HTR-8/SVneo (cell line): ENCODE measurements around the gene ATP4A.

Experiments
- DNase-seq: peaks from one replicate; pipeline ENCODE4 v3.0.0; 2011; ENCODE audit warnings: low spot score, mixed read lengths; ENCODE audit not compliant: insufficient read length
- FAIRE-seq: peaks from 2 replicates; lab custom pipeline; 2011; peaks lifted over from hg19 to GRCh38; lab: Jason Lieb, UNC

Gene ATP4A

GRCh38 chr19:35551091-35551810 is 12.2 kb downstream of the ATP4A start:
- no peak for DNase-seq
- no peak for FAIRE-seq

- DNase-seq = no peak
- FAIRE-seq = no peak
These were observed 13.5 kb downstream of the ATP4A start for GRCh38 chr19:35549879-35550523.

- FAIRE-seq (no peak), DNase-seq (peak; percentile 77)
These were observed 14.2 kb downstream of the ATP4A start for GRCh38 chr19:35549174-35549788.

- FAIRE-seq = no peak
- no peak for DNase-seq
These were observed 16.9 kb downstream of the ATP4A start for GRCh38 chr19:35546532-35546931.

GRCh38 chr19:35545855-35546381 is 17.5 kb downstream of the ATP4A start:
- DNase-seq (peak; percentile 35), FAIRE-seq (no peak)

DNA sequence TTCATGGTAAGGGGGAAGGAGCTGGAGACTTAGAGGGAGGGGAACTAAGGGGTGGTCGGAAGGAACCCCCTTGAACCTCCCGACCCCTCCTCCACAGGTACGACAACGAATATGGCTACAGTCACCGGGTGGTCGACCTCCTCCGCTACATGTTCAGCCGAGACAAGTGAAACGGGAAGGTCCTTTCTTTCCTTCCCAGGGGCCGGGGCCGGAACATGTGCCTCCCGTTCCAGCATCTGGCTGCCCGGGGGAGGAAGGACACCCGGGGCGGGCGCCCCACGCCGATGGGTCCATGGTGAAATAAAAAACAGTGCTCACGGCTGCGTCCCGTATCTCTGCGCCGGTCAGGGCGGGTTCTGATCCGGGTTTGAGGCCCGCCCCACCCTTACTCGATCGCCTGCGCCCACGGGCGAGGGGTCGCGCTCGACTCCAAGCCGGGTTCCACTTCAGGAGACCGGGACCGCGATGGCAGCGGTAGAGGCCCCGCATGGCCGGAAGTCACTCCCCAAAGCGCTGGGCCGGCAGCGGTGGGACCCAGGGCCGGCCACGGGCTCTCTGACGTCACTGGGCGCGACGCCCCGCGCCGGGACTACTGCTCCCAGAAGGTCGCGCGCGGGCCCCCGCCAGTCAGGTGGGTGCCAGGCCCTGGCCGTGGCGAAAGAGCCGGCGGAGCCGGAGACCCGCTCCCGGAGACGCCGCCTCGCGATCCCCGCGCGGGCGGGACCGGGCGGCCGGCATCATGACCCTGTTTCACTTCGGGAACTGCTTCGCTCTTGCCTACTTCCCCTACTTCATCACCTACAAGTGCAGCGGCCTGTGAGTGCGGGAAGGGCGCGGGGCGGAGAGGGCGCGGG is 18.2 kb downstream of the ATP4A start, which contains the start of gene TMEM147:
Gene TMEM147 (plus strand): TSS at position 626 of the 854 bp plus-strand sequence. CDS start 114 bp downstream, at position 740.
- DNase-seq (peak; percentile 98), FAIRE-seq (peak; percentile 65)

DNA sequence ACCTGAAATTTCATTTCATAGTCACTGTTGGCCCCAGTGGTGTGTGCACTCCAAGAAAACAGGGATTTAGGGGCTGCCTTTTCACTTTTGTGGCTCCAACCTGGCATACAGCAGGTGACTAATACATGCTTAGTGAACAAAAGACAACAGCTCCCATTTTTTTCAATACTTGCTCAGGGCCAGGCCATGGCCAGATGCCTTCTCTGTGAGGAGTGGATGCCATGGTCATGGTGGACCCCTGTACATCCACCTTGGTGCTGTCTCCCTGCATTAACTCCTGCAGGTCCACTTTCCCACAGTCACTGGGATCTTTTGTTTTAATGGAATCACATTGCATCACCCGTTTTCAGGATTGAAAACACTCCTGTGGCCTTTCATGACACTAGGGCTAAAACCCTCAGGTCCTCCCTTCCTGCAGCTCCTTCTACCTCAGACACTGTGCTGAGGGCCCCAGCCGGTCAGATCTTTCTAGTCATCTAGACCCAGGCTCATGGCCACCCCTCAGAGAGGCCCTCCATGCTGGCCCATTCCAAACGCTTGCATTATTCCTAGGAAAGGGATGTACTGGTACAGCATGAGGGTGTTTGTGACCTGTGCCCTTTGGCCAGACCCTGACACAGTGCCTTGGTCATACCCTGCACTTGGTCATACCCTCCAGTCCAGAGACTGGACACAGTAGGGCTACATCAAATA is 19.2 kb downstream of the ATP4A start:
- FAIRE-seq = no peak
- no peak for DNase-seq

DNA sequence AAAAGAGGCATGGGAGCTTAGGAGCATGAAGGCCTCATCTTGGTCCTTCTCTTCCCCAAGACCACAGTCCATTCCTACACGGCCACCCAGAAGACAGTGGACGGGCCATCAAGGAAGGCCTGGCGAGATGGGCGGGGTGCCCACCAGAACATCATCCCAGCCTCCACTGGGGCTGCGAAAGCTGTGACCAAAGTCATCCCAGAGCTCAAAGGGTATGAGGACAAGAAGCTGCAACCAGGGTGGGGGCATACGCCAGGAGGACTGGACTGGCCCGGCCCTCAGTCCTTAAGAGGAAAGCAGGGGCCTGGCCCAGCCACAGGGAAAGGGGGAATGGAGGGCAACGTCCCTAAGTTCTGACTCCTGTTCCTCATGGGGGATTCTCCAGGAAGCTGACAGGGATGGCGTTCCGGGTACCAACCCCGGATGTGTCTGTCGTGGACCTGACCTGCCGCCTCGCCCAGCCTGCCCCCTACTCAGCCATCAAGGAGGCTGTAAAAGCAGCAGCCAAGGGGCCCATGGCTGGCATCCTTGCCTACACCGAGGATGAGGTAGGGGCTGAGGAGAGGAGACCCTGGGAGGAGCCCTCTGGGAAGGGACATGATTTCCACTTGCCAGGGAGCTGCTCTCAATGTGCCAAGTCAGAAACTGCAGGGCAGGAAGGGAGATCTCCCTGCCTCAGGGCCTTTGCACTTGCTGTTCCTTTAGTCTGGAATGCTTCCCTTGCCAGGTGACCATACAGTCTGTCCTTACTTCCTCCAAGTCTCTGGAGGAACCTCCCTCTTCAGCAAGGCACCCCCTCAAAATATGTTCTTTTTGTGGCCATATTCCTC is 20.0 kb downstream of the ATP4A start:
- FAIRE-seq (no peak), DNase-seq (no peak)

DNA sequence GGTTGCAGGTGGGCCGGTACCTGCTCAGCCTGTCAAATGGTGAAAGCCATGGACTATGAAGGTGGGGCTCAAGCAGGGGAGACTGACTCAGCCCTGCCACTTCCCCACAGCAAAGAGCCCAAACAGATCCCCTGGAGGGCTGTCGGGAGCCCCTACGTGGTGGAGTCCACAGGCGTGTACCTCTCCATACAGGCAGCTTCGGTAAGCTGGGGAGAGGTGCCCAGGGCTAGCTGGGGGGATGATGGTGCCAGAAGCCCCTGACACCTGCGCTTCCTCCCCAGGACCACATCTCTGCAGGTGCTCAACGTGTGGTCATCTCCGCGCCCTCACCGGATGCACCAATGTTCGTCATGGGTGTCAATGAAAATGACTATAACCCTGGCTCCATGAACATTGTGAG is 21.2 kb downstream of the ATP4A start:
- no peak for DNase-seq
- no peak for FAIRE-seq

DNA sequence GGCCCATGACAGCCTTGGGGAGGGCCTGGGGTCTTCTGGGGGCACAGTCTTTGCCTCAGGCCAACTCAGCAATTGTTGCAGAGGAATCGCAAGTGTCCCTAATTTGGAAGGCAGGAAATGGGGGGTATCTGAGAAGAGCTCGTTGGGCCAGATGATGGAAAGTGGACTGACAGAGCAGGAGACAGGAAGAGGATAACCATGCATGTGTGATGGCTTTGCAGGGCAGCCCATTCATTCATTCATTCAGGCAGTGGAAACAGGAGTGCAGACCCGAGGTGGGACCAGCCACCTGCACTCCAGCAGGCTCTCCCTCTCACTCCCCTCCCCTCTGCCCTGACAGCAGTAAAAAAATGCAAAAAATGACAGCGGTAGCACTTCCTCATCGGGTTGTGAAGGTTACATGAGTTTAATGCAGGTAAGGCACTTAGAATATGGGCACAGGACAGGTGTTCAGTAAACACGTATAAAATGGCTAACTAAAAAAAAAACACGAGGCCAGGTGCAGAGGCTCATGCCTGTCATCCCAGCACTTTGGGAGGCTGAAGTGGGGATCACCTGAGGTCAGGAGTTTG is 23.0 kb downstream of the ATP4A start:
- FAIRE-seq = peak; percentile 9
- DNase-seq = no peak

DNA sequence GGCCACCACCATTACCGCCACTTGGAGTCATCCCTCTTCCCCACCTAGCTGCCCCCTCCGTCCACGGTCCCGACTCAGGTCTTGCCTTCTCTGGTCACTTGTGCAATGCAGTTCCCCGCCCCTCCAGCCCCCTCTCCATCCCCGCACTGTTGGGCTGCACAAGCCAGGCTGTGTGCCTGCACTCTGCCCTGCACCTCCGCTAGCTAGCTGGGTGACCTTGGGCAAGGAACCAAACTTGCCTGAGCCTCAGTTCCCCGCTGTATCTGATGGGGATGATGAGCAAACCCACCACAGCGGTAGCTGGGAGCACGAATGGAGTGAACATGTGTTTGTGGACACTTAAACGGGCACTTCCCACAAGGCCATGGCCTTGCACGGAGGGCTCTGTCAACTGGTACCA is 23.6 kb downstream of the ATP4A start:
- DNase-seq (no peak), FAIRE-seq (no peak)

DNA sequence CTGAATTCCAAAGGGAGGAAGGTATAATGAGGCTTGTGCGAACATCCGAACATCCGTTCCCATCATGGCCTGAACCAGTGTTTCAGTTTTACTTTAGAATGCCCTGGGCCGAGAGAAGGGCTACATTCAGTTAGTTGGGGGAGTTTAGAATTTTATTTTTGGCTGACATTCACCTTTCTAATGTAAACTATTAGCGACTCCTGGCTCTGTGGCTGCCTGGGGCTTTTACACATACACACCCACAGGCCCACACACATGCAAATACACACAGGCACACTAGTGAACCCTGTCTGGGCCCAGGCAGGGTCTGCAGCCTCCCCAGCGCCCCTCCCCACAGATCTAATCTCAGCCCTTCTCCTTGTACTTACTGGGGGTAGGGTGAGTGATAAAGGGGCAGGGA is 24.1 kb downstream of the ATP4A start:
- no peak for FAIRE-seq
- DNase-seq = no peak

DNA sequence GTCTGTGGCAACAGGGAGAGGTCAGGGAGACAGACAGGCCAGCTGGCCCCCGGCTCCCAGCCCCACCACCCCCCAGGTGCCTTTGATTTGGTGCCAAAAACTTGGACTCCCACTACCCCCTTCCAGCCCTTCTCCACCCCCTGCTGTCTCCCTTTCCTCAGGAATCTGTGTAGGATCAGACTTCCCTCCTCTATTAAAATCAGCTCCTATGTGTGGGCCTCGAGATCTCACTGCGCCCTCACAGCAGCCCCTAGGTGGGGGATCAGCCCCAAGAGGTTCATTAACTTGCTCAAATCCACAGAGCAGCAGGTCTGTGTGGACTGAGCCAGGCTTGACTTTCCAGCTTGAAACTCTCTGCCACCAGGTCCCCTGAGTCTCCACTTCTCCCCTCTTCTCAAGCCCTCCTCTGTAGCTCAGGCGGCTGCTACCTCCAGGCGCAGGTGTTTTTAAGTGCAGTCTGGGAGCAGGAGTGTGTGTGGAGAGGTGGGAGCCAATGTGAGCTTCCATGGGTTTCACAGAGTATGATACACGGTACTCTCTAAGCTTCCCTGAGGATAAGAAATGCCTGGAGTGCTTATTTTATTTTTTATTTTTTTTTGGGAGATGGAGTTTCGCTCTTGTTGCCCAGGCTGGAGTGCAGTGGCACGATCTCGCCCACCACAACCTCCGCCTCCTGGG is 28.5 kb downstream of the ATP4A start:
- FAIRE-seq (no peak), DNase-seq (no peak)

GRCh38 chr19:35533822-35534392 is 29.6 kb downstream of the ATP4A start:
- DNase-seq (no peak), FAIRE-seq (no peak)

GRCh38 chr19:35533201-35533821 is 30.1 kb downstream of the ATP4A start, which contains the start of gene GAPDHS:
TSS of gene GAPDHS (plus strand) at chr19:35533456. CDS start at chr19:35533528, 72 bp downstream.
- no peak for FAIRE-seq
- no peak for DNase-seq

- DNase-seq (no peak), FAIRE-seq (no peak)
These were observed 32.2 kb downstream of the ATP4A start for GRCh38 chr19:35531291-35531690.
